ENCODE data around the gene TARDBP.
"Not testable (repeated sequence)": the region's sequence is repeated elsewhere in the genome, so short reads cannot be mapped to it uniquely, and the experiment has no call there.

Gene TARDBP

DNA sequence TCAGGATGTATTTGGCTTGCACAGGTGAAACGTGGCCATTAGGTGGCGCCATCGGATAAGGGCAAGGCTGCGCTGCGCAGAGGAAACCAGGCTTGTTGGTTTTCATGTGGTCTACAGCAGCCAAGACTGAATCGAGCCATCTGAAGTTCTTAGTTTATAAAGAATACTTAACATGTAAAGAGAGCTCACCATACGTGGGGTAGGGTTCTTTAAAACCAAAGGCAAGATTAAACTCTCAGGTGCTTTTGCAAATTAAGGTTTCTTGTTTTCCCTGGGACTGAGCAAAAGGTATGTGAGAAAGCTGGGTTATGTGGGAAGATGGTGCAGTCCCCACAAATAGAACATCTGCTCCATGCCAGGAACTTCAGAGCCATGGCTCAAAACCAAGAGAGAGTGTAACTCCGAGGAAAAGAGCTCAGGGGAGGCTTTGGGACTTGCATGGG is 25.3 kb downstream of the TARDBP start:
- peak; percentile 68 for DNase-seq (ENCODE audit: extremely low read depth, low read depth)

DNA sequence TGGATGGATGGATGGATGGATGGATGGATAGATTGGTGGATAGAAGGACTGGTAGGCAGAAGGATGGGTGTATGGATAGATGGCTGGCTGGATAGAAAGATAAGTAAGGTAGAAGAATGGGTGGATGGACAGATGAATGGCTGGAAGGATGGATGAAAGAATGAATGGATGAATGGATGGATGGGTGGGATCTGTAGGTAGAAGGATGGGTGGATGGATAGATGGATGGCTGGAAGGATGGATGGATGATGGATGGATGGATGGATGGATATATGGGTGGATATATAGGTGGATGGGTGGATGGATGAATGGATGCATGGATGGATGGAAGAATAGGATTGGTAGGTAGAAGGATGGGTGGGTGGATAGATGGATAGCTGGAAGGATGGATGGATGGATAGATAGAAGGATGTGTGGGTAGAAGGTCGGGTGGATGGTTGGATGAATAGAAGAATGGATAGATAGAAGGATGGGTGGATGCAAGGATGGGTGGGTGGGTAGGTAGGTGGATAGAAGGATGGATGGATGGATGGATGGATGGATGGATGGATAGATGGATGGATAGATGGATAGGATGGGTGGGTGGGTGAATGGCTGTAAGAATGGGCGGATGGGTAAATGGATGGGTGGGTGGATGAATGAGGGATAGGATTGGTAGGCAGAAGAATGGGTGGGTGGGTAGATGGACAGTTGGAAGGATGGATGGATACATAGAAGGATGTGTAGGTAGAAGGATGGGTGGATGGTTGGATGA is 27.1 kb downstream of the TARDBP start:
- DNase-seq (ENCODE audit: extremely low read depth, low read depth), result no peak
- TF ChIP-seq, protein P1, sequence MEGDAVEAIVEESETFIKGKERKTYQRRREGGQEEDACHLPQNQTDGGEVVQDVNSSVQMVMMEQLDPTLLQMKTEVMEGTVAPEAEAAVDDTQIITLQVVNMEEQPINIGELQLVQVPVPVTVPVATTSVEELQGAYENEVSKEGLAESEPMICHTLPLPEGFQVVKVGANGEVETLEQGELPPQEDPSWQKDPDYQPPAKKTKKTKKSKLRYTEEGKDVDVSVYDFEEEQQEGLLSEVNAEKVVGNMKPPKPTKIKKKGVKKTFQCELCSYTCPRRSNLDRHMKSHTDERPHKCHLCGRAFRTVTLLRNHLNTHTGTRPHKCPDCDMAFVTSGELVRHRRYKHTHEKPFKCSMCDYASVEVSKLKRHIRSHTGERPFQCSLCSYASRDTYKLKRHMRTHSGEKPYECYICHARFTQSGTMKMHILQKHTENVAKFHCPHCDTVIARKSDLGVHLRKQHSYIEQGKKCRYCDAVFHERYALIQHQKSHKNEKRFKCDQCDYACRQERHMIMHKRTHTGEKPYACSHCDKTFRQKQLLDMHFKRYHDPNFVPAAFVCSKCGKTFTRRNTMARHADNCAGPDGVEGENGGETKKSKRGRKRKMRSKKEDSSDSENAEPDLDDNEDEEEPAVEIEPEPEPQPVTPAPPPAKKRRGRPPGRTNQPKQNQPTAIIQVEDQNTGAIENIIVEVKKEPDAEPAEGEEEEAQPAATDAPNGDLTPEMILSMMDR (IDR thresholded peaks at IDR 0.05; ENCODE audit: low read depth, low read length), result no peak

More for the DNA sequence above, 25.3 kb downstream of the TARDBP start:
- TF ChIP-seq, protein P1 (IDR thresholded peaks at IDR 0.05; ENCODE audit: low read depth, low read length), result peak; percentile 98

DNA sequence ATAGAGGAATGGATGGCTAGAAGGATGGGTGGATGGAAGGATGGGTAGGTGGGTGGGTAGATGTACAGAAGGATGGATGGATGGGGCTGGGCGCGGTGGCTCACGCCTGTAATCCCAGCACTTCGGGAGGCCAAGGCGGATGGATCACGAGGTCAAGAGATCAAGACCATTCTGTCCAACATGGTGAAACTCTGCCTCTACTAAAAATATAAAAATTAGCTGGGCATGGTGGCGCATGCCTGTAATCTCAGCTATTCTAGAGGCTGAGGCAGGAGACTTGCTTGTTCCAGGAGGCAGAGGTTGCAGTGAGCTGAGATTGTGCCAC is 27.6 kb downstream of the TARDBP start:
- not testable (repeated sequence) for DNase-seq (ENCODE audit: extremely low read depth, low read depth)

DNA sequence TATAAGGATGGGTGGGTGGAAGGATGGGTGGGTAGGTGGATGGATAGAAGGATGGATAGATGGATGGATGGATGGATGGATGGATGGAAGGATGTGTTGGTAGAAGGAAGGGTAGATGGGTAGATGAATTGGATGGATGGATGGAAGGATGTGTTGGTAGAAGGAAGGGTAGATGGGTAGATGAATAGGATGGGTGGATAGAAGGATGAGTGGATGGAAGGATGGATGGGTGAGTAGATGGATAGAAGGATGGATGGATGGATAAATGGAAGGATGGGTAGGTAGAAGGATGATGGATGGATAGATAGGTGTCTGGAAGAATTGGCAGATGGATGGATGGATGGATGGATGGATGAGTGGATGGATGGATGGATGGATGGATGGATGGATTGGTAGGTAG is 28.6 kb downstream of the TARDBP start:
- TF ChIP-seq, protein P1 (IDR thresholded peaks at IDR 0.05; ENCODE audit: low read depth, low read length), result no peak
- DNase-seq (ENCODE audit: extremely low read depth, low read depth), result no peak

DNA sequence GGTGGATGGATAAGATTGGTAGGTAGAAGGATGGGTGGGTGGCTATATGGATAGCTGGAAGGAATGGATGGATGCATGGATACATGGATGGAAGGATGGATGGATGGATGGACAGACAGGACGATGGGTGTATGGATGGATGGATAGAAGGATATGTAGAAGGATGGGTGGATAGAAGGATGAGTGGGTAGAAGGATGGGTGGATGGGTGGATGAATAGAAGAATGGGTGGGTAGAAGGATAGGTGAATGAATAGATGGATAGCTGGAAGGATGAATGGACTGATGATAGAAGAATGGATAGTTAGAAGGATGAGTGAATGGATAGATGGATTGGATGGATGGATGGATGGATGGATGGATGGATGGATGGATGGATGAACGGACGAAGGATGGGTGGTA is 29.6 kb downstream of the TARDBP start:
- no peak for DNase-seq (ENCODE audit: extremely low read depth, low read depth)
- TF ChIP-seq, protein P1 (IDR thresholded peaks at IDR 0.05; ENCODE audit: low read depth, low read length), result no peak

DNA sequence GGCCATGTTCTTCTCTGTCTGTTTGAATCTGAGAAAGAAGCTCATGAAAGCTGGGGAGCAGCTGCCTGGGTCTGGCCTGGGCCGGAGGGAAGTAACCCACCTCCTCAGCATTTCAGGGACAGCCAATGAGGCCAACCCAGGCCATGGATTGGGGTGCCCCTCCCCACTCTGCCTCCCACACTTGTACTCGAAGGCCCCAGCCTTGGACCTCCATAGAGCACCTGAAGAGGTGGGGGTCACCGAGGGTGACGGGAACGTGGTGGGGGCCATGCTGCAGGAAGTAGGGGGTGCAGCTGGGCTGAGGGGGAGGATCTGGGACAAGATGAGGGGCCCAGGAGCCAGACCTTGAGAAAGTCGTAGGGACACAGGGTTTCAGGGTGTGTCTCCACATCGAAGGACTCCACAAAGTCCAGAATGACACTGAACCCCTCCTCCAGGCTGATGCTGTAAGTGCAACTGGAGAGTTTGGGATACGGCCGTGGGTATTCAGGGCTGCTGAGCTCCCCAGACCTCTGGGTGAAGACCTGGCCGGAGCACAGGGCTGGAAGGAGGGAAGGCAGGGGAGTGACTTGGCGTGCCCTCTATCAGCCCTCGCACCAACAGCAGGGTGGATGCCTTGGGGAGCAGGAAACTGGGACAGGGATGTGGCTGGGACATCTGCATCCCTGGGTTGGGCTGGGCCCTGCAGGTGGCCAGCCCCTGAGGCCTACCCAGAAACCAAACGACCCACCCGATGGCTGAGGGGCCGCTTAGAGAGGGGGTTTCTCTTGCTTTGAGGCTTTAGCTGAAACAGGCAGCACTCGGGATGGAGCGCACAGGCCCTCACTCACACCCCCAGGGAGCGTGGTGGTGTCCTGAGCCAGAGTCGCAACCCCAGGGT is 30.8 kb downstream of the TARDBP start:
- DNase-seq (ENCODE audit: extremely low read depth, low read depth), result no peak

DNA sequence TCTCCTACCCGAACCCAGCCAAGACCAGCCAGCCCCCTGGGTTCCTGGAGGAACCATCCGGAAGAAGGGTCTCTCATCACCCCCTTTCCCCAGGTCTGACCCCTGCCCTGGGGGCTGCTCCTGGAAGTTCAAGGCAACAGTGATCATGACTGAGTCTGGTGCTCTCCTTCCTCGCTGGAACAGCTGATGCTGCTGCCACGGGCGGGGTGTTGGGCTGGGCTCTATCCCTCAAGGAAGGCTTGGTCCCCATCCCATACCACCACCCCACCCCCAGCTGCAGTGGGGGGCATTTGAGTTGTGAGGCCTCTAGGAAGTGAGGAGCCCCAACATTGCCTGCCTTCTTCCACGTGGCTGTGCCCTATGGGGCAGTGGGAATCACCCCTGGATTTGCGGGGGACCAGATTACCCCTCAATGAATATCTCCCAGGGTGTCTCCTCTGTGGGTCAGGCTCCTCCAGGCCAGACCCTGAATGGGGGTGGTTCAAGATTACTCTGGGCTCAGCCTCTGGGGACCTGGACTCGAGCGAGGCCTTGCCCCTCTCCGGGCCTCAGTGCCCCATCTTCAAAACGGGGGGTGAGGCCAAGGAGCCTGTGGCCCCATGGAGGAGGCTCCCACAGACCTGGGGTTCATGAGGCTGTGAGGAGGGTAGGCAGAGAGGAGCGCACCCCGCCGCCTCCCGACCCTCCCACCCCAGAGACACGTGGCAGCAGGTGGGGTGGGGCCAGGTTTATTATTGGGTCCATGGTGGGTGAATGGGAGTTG is 31.8 kb downstream of the TARDBP start:
- TF ChIP-seq, protein P1 (IDR thresholded peaks at IDR 0.05; ENCODE audit: low read depth, low read length), result no peak
- no peak for DNase-seq (ENCODE audit: extremely low read depth, low read depth)

More for the DNA sequence above, 30.8 kb downstream of the TARDBP start:
- TF ChIP-seq, protein P1 (IDR thresholded peaks at IDR 0.05; ENCODE audit: low read depth, low read length), result no peak

Data from AG09319 (cell line).